GM21423 (cell line): ENCODE results near the gene AR.

Source experiments
- ATAC-seq: cut with Tn5 transposase; IDR thresholded peaks from one replicate; pipeline ENCODE4 v1.9.1; 2021; ENCODE audit warnings: mild to moderate bottlenecking, moderate library complexity; ENCODE audit not compliant: unreplicated experiment

The AR gene, protein sequence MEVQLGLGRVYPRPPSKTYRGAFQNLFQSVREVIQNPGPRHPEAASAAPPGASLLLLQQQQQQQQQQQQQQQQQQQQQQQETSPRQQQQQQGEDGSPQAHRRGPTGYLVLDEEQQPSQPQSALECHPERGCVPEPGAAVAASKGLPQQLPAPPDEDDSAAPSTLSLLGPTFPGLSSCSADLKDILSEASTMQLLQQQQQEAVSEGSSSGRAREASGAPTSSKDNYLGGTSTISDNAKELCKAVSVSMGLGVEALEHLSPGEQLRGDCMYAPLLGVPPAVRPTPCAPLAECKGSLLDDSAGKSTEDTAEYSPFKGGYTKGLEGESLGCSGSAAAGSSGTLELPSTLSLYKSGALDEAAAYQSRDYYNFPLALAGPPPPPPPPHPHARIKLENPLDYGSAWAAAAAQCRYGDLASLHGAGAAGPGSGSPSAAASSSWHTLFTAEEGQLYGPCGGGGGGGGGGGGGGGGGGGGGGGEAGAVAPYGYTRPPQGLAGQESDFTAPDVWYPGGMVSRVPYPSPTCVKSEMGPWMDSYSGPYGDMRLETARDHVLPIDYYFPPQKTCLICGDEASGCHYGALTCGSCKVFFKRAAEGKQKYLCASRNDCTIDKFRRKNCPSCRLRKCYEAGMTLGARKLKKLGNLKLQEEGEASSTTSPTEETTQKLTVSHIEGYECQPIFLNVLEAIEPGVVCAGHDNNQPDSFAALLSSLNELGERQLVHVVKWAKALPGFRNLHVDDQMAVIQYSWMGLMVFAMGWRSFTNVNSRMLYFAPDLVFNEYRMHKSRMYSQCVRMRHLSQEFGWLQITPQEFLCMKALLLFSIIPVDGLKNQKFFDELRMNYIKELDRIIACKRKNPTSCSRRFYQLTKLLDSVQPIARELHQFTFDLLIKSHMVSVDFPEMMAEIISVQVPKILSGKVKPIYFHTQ

GRCh38 chrX:67543818-67544217 lies at the start of gene AR:
Gene AR (plus strand): TSS chrX:67544021. CDS start chrX:67545147, 1,126 bp downstream.
- ATAC-seq = no peak

DNA sequence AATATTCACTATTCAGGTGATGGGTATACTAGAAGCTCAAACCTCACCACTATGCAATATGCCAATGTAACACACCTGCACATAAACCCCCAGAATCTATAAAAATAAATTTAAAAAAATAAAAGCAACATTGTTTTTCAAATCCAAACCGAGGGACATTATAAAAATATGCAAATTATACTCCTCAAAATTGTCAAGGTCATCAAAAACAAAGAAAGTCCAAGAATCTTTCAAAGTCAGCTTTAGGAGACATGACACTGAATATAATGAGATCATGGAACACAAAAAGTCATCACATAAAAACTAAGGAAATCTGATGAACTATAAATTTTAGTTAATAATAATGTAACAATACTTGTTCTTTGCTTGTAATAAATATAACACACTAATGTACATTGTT lies 43.2 kb upstream of the AR start:
- no peak for ATAC-seq

GRCh38 chrX:67503004-67503403 lies 40.8 kb upstream of the AR start:
- no peak for ATAC-seq

DNA sequence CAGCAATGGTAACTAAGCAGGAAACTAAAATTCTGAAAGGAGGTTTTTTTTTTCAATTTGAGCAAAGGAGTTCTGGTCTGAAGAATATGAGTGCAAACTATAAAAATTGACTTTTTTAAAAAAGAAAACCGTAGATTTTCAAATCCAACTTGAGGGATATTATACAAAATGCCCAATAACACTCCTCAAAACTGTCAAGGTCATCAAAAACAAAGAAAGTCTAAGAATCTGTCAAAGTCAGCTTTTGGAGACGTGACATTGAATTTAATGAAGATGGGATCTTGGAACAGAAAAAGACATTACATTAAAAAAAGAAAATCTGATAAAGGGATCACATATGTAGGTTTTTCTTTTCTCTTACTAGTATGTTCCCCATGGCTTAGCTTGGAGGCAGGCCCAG lies 40.4 kb upstream of the AR start:
- no peak for ATAC-seq

DNA sequence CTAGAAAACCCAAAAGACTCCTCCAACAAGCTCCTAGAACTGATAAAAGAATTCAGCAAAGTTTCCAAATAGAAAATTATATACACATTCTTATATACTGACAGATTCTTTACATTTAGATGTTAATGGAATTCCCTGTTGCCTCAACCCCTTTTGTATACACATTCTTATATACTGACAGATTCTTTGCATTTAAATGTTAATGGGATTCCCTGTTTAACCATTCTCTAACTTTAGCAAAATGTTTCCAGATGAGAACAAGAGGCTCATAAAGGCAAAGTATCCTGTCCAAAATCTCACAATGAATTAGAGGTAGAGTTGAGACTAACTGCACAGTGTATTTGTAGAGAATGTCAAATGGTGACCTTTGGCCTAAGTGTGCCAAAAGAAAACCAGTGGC lies 23.1 kb upstream of the AR start:
- no peak for ATAC-seq

DNA sequence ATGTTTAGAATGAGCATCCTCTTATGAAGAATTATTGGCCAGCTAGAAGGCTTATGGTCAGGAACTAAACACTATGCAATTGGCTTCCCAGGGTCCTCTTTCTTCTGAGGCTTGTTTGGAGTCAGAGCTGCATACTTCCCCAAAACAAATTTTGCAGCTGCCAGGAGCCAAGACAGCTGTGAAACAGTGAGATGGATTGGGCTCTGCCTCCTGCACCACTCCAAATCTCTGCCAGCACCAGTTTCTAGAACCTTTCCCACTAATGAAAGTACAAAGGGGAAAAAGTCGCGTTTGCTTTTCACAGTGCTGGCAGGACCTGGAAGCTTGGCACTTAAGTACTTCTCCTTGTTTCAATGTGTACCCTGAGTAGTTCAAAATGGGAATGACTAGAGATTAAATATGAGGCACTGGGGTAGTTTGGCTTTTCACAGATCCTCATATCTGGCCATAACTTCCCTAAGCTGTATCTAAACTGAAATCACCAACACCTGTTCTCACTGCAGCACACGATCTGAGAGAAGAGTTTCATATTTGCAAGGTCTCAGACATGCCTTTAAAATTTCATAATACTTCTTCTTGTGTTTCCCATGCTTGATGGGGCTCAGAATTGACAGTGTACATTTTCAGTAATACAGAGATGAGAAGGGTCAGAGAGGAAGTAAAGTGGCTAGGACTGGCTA lies 20.7 kb upstream of the AR start:
- ATAC-seq = no peak

- ATAC-seq = no peak
Observed at GRCh38 chrX:67523932-67524331, 19.9 kb upstream of the AR start.

DNA sequence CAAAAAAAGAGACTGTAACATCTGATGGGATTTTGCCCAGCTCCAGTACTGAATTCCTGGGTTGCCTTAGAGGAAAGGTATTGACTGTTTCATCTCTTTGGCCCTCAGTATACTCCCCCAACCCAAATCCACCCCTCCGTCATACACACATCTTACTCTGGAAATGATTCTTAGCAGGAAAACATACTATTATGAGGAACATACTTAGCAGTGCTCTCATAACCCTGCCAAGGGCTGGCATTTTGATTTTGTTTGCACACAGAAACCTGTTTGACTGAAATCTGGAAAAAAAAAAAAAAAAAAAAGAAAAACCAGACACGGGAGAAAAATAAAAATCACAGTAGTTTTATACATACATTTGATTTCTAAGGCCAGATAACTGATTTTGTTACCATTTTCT lies 19.4 kb upstream of the AR start:
- no peak for ATAC-seq

GRCh38 chrX:67524950-67525691 lies 18.7 kb upstream of the AR start:
- ATAC-seq = no peak

GRCh38 chrX:67536564-67536963 lies 7.3 kb upstream of the AR start:
- no peak for ATAC-seq

GRCh38 chrX:67538383-67538782 lies 5.4 kb upstream of the AR start:
- ATAC-seq = no peak

DNA sequence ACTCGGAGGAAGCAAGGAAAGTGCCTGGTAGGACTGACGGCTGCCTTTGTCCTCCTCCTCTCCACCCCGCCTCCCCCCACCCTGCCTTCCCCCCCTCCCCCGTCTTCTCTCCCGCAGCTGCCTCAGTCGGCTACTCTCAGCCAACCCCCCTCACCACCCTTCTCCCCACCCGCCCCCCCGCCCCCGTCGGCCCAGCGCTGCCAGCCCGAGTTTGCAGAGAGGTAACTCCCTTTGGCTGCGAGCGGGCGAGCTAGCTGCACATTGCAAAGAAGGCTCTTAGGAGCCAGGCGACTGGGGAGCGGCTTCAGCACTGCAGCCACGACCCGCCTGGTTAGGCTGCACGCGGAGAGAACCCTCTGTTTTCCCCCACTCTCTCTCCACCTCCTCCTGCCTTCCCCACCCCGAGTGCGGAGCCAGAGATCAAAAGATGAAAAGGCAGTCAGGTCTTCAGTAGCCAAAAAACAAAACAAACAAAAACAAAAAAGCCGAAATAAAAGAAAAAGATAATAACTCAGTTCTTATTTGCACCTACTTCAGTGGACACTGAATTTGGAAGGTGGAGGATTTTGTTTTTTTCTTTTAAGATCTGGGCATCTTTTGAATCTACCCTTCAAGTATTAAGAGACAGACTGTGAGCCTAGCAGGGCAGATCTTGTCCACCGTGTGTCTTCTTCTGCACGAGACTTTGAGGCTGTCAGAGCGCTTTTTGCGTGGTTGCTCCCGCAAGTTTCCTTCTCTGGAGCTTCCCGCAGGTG lies 637 bp downstream of the AR start:
- ATAC-seq = no peak

DNA sequence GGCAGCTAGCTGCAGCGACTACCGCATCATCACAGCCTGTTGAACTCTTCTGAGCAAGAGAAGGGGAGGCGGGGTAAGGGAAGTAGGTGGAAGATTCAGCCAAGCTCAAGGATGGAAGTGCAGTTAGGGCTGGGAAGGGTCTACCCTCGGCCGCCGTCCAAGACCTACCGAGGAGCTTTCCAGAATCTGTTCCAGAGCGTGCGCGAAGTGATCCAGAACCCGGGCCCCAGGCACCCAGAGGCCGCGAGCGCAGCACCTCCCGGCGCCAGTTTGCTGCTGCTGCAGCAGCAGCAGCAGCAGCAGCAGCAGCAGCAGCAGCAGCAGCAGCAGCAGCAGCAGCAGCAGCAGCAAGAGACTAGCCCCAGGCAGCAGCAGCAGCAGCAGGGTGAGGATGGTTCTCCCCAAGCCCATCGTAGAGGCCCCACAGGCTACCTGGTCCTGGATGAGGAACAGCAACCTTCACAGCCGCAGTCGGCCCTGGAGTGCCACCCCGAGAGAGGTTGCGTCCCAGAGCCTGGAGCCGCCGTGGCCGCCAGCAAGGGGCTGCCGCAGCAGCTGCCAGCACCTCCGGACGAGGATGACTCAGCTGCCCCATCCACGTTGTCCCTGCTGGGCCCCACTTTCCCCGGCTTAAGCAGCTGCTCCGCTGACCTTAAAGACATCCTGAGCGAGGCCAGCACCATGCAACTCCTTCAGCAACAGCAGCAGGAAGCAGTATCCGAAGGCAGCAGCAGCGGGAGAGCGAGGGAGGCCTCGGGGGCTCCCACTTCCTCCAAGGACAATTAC lies 1.4 kb downstream of the AR start:
- ATAC-seq = no peak

DNA sequence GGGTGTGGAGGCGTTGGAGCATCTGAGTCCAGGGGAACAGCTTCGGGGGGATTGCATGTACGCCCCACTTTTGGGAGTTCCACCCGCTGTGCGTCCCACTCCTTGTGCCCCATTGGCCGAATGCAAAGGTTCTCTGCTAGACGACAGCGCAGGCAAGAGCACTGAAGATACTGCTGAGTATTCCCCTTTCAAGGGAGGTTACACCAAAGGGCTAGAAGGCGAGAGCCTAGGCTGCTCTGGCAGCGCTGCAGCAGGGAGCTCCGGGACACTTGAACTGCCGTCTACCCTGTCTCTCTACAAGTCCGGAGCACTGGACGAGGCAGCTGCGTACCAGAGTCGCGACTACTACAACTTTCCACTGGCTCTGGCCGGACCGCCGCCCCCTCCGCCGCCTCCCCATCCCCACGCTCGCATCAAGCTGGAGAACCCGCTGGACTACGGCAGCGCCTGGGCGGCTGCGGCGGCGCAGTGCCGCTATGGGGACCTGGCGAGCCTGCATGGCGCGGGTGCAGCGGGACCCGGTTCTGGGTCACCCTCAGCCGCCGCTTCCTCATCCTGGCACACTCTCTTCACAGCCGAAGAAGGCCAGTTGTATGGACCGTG lies 2.2 kb downstream of the AR start:
- ATAC-seq = no peak

GRCh38 chrX:67546496-67547423 lies 2.9 kb downstream of the AR start:
- no peak for ATAC-seq

DNA sequence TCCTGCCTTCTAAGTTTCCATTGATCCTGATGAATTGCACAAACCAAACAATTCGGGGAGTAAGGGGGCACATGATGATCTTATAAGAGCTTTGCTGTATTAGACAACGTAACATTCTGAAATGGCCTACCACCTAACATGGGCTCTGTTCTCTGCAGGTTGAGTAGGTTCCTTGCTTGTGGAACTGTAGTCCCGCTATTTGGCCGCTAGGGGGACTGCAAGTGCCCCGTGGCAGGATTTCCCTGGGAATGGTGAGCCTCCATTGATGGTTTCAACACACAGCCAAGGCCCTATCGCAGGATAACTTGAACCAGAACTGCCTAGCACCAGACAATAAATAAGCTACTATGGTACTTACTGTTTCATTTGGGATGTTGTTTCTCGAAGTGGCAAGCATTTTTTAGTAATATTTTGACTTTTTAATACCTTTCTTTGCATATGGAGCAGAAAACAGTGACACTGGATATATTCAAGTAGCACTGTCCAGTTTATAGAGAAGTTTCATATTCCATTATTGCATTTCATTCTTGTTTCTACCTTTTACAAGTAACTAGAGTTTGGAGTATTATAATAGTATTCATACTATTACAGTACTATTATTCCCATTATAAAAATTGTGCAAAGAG lies 11.9 kb downstream of the AR start:
- no peak for ATAC-seq

GRCh38 chrX:67558267-67558666 lies 14.4 kb downstream of the AR start:
- ATAC-seq = no peak
